OCI-M2 (cell line): ENCODE results near the gene PIH1D1.

Source experiments
- DNase-seq: peaks from one replicate; lab custom pipeline; 2025; ENCODE audit not compliant: unreplicated experiment; lab: John Stamatoyannopoulos, UW

PIH1D1 gene

DNA sequence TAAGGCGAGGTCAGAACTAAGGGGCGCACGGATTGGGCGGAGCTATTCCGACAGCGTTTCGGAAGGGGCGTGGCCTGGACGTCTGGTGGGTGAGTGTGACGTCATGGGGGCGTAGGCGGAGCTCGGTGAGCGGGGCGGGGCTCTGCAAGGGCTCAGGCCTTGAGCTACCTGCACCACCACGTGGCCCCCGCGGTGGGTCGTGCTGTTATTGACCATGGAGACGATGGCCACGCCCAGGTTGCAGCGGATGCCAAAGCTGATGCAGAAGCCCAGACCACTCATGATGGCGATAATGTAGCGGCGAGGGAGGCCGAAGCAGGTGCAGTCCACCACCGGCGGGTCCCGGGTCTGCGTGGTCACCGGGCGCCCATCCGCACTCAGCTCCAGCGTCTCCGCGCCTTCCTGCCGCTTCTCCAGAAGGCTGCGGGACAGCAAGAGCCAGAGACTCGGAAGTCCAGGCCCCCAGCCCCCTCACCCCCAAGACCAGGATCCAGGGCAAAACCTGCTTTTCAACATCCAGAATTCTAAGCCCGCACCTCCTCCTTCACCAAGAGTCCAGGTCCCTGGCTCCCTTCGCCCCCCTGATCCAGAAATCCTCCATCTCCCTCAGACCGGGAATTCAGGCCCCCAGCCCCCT lies 15.1 kb downstream of the PIH1D1 start:
- DNase-seq, result no peak

- no peak for DNase-seq
Measured at GRCh38 chr19:49435670-49436069, 15.9 kb downstream of the PIH1D1 start.

- DNase-seq, result no peak
Measured at GRCh38 chr19:49434907-49435583, 16.6 kb downstream of the PIH1D1 start.

DNA sequence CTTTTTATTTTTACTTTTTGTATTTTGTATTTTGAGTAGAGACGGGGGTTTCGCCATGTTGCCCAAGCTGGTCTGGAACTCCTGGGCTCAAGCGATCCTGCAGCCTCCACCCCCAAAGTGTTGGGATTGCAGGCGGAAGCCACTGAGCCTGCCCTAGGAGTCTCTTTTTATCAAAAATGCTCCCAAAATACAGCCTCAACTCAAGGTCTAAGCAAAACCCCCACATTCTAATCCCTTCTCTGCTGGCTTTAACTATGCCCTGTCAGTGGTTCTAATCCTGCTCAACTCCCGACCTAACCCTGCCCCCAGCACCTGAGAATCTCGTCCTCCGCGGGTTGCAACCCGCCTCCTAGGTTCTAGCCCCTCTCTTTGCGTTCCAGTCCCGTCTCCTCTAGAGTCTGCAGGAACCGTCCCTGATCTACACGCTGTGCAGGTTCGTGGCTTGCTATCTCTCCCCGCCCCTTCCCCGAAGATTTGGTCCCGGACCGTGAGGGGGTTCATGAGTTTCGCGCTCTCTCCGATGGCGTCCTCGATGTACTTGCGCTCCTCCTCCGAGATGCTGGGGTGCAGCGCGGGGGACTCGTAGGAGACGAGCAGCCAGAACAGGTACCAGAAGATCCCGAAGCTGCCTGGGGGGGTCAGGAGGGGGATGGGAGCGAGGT lies 18.2 kb downstream of the PIH1D1 start:
- no peak for DNase-seq

DNA sequence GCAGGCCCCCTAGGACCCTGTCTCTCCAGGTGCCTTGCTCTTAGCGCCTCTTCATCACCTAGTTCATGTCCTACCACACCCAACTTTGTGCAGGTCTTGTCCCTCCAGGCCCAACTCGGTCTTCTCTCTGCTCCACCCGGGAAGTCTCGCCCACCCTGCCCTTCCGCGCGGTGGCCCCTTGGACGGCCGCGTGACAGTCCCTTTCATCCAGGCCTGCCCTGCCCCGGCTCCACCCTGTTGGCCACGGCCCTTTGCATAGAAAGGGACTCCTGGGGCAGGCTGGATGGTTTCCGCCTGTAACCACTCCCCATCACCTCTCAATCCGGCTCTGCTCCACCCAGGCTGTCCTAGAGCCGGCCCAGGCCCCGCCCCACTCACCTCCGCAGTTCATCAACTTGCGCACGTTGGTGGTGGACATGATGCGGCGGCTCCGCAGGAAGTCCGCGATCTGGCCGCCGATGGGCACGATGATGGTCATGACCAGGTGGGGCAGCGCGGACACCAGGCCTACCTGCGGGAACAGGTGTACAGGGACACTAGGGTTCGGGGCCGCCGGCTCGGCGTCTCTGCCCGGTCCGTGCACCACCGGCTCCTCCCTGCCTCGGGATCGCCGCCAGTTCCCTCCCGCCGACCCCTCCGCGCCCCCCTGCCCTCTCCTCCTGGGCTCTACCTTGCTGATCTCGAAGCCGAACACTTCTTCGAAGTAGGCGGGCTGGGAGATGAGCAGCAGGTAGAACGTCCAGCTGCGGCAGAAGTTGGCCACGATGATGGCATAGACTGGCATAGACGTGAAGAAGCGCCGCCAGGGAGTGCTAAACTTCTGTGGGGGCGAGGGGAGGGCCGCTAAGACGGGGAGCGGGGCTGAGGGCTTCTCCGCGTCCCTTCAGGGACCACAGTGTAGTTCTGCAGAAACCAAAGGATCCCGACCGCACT lies 19.2 kb downstream of the PIH1D1 start:
- DNase-seq, result no peak

GRCh38 chr19:49431330-49431749 lies 20.3 kb downstream of the PIH1D1 start:
- DNase-seq, result no peak

- no peak for DNase-seq
Measured at GRCh38 chr19:49430678-49431329, 20.8 kb downstream of the PIH1D1 start.

GRCh38 chr19:49430172-49430677 lies 21.4 kb downstream of the PIH1D1 start:
- DNase-seq, result no peak

DNA sequence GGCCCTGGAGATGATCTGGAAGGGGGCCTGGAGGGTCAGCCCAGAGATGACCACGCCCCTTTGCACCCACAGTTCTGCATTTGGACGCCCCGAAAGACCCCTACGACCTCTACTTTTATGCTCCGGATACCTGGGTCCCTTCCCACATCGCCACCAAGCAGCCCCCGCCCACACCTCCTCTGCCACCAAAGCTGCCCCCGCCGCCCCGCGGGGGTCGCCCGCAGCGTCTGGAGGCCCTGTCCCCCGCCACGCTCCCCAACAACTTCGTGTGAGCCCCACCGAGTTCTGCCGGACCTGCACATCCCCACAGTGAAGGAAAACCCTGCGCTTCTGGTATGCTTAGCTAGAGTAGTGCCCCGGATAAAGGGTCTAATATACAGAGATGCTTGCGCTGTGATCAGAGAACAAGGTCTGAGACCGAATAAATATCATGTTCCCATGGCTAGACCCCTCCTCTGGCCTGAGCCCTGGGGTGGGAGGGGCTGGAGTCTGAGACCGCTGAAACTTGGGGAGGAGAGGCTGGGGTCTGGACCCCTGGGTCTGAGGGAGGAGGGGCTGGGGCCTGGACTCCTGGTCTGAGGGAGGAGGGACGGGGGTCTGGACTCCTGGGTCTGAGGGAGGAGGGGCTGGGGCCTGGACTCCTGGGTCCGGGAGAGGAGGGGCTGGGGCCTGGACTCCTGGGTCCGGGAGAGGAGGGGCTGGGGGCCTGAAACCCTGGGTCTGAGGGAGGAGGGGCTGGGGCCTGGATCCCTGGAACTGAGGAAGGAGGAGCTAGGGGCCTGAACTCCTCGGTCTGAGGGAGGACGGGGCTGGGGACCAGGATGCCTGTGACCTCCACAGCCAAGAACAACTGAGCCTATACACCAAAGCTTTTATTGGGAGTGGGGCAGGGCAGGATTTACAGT lies 22.8 kb downstream of the PIH1D1 start:
- DNase-seq, result no peak

DNA sequence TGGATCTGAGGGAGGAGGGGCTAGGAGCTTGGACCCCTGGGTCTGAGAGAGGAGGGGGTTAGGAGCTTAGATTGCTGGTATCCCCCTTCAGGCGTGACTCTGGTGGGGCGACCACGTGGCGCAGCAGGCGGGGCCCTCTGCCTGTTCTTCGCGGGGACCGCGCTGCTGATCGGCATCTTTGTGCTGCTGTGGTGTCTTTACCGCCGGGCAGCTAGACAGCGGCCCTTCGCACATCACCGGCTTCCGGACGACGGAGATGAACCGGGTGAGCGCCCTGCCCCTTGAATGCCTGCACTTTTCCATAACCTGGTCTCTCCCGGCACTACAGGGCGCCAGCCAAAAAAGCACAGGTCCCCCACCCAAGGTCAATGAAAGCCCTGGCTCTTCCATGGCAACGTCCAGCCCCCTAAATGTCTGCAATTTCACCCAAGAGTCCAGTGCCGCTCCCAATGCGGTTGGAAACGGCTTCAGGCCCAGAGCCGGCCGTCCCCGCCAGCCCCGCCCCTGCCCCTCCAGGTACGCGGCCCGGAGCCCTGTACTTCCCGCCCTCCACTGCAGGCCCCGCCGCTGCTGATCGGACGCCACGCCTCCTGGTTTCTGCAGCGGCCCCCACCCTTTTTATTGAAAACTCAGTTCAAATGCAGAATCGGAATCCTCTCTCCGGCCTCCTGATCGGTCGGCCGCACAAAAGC lies 23.6 kb downstream of the PIH1D1 start:
- no peak for DNase-seq

- DNase-seq, result no peak
Measured at GRCh38 chr19:49427339-49427738, 24.3 kb downstream of the PIH1D1 start.

DNA sequence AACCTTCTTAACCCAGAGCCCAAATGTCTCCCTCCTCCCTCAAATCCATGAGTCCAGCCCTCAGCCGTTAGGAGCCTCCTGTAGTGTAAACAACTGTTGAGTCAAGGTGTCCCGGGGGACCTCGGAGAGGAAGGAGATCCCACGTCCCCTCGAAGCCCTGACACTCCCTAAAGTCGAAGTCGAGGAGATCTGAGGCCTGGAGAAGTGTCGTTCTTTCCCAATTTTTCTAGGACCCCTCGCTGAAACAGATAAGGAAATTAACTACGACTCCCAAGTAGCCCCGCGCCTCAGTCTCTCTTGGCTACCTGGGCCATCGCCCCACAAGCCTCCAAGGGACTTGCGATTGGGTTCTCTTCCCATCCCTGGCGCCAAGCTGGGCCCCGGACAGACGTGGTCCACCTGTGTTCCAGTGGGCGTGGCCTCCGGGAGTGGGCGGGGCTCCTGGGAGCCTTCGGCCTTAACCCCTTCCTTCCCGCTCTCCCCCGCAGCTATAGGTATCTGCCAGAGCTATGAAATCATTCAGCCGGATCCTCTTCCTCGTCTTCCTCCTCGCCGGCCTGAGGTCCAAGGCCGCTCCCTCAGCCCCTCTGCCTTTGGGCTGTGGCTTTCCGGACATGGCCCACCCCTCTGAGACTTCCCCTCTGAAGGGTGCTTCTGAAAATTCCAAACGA lies 25.6 kb downstream of the PIH1D1 start:
- DNase-seq, result no peak

DNA sequence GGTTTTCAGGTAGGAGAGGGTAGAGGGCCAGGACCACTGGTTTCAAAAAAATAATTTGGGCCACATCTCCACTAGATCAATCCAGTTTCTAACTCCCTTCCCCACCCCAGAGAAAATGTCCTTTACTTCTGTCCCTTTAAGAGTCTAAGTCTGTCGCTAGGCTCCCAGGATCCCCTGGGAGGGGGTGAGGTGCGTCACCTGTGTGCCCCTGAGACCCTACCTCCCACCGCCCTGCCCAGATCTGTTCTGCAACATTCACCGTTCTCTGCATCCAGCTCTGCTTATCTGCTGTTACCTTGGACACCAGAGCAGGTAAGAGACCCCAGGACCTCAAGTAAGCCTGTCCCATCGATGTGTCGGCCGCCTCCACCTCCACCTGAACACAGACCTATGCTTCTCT lies 26.4 kb downstream of the PIH1D1 start, which contains the start of gene GFY:
TSS of gene GFY (plus strand) at position 211 of the 400 bp plus-strand sequence. CDS start 1,043 bp downstream, outside the sequence.
- no peak for DNase-seq

DNA sequence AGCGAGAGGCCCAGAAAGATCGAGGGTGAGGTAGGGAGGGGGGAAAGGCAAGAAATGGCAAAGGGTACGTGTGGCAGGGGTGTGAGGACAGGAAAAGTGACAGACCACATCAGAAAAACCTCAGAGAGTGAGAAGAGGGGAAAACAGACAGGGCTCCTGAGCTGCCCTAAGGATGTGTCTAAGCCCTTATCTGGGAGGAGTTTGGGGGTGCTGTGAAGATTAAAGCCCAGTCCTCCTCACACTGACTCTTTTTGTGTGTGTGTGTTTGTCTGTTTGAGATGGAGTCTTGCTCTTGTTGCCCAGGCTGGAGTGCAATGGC lies 27.7 kb downstream of the PIH1D1 start:
- no peak for DNase-seq

DNA sequence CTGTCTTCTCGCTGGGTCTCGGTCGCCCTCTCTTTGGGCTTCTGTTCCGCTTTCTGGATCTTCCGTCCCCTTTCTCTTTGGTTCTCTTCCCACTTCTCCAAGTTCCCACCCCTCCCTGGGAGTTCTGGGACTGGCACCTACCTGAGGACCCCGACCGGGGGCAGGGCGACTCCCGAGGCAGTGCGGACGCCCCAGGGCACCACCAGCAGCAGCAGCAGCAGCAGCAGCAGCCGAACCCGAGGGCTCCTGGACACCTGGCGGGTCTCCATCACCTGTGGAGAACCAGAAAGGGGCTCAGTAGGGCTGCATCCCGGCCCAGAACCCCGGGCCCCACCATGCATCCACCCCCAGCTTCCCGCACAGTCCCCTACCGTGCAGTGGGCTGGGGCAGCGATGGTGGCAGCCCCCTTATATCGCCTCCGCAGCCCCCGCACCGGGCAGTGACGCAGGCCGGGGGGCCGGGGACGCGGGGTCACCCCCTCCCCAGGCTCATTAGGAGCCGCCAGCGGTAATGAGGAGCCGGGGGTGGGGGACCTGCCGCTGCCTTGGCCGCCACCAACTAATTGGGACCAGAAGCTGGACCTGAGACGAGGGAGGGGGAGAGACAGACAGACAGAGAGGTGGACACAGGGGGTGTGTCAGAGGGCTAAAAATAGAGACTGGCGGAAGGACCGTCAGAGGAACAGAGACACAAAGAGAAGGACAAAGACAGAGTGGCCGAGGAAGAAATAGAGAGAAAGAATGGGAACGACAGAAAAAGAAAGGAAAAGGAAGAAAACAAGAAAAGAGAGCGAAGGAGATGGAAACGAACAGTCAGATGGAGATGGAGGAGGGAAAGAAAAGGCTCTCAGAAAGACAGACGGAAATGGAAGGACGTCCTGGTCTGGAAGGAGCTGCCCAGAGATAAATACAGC lies 28.3 kb downstream of the PIH1D1 start, which contains the start of gene PTH2:
TSS of gene PTH2 (minus strand) at position 371 of the 914 bp plus-strand sequence. CDS start at position 269, 102 bp downstream.
- no peak for DNase-seq

DNA sequence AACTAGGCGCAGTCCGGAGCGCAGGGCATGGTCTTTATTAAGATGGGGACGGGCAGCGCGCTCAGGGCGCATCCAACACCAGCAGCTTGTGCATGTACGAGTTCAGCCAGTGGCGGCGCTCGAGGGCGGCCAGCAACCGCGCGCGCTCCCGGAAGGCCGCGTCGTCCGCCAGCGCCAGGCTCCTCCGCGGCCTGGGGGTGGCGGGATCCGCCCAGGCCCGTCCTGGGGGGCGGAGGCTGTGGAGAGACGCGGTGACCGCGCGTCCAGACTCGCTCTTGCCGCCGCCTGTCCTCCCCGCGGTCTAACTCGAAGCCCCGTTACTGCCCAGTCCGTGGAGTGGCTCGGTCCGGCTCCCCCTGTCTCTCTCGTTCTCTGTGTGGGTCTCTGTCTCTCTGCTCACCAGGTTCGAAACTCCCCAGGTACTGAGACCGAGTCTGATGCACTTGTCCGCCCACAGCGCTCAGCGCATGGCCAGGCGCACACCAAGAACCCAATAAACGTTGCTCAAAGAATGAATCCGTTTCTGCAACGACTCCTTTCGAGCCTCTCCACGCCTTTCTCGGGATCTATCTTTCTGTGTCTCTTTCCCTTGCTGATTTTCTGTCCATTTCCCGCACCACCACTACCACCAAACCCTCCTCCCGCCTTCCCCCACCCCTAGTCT lies 29.1 kb downstream of the PIH1D1 start:
- no peak for DNase-seq

- DNase-seq, result no peak
Measured at GRCh38 chr19:49421878-49422202, 29.8 kb downstream of the PIH1D1 start.
